Femur (tissue), 1 donor: ENCODE results near the gene RAD17.
"Not testable (repeated sequence)": the region's sequence is repeated elsewhere in the genome, so short reads cannot be mapped to it uniquely, and the experiment has no call there.

ENCODE experiments used
- DNase-seq: peaks from one replicate; pipeline ENCODE4 v3.0.0-alpha.2; 2017

Gene RAD17

GRCh38 chr5:69374911-69375446 is 5.4 kb downstream of the RAD17 start:
- DNase-seq: no peak

- DNase-seq: no peak
Measured at GRCh38 chr5:69378376-69378775, 8.8 kb downstream of the RAD17 start.

DNA sequence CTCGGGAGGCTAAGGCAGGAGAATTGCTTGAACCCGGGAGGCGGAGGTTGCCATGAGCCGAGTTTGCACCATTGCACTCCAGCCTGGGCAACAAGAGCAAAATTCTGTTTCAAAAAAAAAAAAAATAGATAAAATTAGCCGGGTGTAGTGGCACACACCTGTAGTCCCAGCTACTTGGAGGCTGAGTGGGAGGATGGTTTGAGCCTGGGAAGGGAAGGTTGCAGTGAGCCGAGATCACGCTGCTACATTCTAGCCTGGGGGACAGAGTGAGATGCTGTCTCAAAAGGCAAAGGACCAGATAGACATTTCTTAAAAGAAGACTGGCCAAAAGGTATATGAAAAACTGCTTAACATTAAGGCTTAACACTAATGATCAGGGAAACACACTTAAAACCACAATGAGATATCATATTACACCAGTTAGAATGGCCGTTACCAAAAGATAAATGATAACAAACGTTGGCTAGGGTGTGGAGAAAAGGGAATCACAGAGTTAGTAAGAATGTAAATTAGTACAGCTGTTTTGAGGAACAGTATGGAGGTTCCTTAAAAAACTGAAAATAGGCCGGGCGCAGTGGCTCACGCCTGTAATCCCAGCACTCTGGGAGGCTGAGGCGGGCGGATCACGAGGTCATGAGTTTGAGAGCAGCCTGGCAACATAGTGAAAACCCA is 35.2 kb downstream of the RAD17 start:
- DNase-seq: no peak

DNA sequence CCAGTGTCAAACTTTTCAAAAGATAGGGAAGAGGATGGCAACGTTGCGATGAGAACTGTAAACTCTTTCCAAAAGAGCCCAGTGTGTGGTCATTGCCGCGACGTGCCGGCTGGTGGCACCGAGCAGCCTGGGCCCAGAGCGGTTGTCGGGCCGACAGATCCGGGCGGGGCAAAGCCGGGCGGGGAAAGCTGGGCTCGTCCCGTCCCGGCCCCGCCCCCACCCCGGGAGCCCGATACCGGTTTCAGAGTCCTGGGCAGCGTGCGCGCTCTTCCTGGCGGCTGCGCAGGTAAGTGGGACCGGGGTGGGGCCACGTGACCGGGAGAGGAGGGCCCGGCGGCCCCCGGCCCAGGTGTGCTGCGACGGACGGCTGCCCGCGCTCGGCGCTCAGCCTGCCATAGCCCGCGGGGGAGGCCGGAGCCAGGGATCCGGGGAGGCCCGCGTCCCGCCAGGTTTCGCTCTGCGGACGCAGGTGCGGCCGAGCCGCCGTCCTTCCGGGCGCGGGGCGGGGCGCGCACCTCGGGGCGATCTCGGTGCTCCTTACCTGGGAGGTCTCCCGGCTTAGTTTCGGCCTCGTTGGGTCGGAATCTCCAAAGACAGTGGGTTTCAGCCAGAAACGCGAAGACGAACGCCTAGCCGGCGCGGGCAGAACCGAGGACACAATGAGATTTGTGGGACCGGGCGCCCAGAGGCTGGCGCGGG is 45.4 kb downstream of the RAD17 start, which contains the start of gene MARVELD2:
MARVELD2 (plus strand) TSS at position 232 of the 699 bp plus-strand sequence. CDS start 4,270 bp downstream, outside the sequence.
- DNase-seq: peak; percentile 36

DNA sequence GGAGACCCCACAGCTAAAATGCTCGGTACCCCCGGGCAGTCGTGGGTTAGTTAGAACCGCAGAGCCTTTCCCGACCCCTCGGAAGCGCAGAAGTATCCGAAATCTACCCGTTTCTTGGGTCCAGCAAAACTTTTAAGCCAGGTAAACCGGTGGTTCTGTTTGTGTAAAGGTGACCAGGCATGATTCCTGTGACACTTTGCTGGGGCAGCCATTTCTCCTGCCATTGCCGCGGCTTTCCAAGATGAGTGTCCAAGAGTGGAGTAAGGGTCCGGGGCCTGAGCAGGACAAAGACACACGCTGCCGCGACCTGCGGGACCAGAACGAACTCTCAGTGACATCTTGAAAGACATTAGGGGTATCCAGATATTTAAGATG is 46.0 kb downstream of the RAD17 start:
- DNase-seq: no peak

DNA sequence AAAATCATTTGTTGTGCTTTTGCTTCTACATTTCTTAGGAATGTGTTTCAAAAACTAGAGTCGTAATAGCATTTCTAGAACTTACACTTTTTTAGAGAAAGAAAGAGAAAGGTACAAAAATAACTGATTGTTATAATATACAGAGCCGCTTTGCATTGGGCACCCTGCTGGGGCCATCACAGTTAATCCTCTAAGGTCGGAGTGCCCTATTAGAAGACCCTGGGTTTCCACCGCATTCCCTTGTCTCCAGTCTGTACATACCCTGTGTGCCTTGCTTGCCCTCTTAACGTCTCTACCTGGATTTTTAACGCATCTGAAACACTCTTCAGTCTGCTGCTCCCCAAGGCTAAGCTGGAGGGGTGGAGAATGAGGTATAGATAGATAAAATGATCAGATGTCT is 46.6 kb downstream of the RAD17 start:
- no peak for DNase-seq

GRCh38 chr5:69416699-69417098 is 47.1 kb downstream of the RAD17 start:
- no peak for DNase-seq

DNA sequence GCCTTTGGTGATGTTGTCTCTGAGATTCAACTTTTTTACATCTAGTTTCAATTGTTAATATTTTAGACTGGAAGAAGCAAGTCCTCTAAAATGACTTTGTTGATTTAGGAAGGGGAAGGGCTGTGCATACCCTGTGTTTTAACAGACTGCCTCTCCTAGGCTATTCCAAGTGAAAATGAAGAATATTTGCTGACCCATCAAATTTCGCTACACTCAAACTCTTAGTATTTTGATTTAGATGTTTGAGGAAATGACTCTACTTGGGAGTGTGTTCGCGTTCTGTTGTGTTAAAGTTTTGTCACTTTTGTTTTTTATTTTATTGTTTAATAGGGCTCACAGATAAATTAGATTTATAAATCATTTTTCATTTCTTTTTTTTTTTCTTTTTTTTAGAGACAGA is 48.9 kb downstream of the RAD17 start:
- no peak for DNase-seq

DNA sequence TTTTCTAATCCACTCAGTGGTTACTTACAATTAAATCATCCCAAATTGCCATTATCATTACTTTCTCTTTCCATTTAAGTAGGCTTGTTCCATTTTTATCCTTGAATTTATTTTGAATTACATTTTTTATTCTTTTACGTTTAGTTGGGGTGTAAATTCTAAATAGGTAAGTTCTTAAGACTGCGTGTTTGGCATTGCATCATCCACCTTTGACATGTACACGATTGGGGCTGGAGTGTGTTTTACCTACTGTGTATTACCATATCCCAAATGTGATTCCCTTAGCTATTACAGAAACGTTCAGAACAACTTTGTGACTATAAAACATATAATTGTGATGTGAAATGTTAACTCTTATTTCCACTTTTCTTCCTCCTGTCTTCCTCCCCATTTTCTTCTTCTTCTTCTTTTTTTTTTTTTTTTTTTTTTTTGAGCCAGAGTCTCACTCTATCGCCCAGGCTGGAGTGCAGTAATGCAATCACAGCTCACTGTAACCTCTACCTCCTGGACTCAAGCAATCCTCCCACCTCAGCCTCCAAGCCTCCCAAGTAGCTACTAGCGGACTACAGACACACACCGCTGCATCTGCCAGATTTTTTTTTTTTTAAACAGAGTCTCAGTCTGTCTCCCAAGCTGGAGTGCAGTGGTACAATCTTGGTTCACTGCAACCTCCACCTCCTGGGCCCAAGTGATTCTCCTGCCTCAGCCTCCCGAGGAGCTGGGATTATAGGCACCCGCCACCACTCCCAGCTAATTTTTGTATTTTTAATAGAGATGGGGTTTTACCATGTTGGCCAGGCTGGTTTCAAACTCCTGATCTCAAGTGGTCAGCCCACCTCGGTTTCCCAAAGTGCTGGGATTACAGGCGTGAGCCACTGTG is 62.0 kb downstream of the RAD17 start:
- DNase-seq: no peak

DNA sequence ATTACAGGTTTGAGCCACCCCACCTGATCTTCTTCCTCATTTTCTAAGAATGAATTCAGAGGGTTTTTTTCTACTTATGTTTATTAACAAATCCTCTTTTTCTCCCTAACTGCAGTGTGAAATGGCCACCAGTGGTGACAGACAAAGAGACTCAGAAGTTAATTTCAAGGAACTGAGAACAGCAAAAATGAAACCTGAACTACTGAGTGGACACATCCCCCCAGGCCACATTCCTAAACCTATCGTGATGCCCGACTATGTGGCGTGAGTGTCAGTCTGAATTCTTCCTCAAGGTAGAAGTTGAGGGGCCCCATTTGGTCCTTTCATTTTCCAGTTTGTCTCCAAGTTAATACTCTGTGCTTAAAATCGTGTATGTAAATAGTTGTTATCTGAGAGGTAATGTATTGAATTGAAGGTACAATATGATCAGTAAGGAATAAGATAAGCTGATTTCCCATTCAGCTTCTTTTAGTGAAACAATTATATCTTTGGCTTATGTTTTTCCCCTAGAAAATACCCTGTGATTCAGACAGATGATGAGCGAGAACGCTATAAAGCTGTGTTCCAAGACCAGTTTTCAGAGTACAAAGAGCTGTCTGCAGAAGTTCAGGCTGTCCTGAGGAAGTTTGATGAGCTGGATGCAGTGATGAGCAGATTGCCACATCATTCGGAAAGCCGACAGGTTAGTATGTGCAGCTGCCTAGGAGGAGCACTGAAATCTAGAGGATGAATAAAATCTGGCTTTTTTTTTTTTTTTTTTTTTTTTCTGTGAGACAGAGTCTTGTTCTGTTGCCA is 63.0 kb downstream of the RAD17 start:
- DNase-seq: no peak

DNA sequence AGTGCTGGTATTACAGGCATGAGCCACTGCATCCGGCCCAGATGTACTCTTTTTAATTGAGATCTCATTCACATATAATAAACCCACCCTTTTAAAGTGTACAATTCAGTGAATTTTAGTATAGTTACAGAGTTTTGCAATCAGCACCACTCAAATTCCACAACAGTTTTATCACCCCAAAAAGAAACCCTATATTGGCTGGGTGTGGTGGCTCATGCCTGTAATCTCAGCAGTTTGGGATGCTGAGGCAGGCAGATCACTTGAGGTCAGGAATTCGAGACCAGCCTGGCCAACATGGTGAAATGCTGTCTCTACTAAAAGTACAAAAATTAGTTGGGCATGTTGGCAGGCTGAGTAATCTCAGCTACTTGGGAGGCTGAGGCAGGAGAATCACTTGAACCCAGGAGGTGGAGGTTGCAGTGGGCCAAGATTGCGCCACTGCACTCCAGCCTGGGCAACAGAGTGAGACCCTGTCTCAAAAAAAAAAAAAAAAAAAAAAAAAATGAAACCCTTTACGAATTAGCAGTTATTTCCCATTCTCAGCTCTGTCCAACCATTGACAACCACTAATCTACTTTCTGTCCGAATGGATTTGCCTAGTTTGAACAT is 65.8 kb downstream of the RAD17 start:
- not testable (repeated sequence) for DNase-seq

DNA sequence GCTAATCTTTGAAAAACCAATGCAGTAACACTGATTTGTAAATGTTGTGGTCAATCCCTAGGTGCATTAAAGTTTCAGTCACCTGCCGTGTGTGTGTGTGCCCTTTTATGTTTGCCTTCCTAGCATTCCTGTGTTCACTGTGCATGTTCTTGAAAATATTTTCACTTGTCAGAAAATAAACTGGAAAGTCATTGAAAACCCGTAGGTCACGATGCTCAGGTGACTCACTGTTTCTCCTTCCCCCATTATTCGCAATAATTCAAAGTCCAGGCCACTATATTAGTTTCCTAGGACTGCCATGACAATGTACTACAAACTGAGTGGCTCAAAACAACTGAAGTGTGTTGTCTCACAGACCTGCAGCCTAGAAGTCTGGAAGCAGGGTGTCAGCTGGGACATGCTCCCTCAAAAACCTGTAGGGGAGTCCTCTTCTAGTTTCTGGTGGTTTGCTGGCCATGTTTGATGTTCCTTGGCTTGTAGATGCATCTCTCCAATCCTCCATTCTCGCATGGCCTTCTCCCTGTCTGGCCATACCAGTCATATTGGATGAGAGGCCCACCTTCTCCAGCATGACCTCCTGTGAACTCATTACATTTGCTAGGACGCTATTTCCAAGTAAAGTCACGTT is 74.6 kb downstream of the RAD17 start:
- no peak for DNase-seq

- no peak for DNase-seq
Measured at GRCh38 chr5:69449511-69449910, 79.9 kb downstream of the RAD17 start.

DNA sequence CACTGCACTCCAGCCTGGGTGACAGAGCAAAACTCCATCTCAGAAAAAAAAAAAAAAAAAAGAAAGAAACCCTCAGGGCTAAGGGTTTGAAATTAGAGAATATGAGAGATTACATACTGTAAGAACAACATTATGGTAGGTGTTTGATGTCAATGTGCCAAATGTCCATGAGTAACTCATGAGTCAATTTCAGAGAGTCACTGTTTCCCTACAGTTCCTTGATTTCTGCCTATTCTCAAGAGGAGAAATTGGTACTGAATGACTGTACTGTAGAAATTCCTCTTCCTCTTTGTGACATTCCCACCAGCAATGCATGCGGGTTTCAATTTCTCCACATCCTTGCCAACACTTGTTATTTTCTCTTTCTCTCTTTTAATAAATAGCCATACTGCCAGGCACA is 80.5 kb downstream of the RAD17 start:
- no peak for DNase-seq

- not testable (repeated sequence) for DNase-seq
Measured at GRCh38 chr5:69450527-69450926, 80.9 kb downstream of the RAD17 start.

DNA sequence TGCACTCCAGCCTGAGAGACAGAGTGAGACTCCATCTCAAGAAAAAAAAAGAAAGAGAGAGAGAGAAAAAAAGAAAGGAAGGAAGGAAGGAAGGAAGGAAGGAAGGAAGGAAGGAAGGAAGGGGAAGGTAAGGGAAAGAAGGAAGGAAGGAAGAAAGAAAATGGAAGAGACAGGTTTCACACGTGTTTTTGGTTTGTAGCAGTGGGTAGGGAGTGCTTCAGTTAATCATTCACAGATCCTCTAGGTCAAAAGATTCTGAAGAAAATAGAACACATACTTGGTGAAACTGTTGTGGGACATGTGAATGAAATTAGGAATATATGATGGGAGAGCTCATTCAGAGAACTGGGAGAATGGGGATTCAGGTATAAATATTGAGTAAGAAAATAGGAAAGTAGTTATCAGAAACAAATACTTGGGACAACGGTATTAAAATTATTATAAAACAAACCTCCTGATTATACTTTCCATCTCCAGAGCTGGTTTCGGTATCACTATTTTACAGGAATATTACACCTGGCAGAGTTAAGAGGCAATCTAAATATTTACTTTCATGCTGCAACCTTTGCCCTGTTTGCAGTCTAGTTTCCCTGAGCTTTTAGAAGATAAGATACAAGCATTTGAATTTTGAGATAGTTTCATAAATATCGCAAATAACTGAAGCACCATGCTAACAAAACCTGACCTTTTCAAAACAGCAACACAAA is 82.5 kb downstream of the RAD17 start:
- no peak for DNase-seq

DNA sequence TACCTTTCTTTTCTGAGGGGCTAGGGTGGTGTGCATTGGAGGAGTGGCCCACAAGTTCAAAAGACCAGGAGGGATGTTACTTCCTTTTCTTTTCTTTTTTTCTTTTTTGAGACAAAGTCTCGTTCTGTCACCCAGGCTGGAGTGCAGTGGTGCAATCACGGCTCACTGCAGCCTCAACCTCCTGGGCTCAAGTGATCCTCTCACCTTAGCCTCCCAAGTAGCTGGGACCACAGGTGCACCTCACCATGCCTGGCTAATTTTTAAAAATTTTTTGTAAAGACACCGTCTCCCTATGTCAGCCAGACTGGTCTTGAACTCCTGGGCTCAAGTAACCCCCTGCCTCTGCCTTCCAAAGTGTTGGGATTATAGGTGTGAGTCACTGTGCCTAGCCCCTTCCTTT is 83.9 kb downstream of the RAD17 start:
- DNase-seq: not testable (repeated sequence)

DNA sequence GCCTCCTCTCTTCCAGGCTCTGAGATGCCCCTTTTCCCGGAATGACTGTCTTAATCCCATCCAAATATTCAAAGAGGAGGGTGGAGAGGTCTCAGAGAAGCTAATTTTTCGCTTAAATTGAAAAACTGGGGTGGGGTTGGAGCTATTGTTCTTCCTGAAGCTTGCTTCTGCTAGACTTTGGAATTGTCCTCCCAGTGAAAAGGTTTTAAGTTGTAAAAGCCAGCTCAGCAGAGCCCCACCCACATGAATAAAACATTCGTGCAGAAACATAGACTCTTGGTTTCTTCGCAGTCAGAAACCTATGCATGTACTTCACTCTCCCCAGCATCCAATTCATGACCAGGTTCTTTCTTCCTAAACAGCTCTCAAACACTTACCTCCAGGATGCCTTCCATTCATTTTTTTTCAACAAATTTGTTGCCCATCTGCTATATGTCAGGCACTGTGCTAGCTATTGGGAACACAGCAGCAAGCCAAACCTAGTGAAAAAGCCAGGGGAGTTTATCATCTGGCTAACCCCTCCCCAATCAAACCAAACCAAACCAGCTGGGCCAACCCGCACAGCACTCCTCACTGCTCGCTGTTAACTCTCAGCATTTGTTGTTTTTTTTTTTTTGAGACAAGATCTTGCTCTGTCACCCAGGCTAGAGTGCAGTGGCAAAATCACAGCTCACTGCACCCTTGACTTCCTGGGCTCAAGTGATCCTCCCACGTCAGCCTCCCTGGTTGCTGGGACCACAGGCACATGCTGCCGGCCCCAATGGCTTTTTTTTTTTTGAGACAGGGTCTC is 85.0 kb downstream of the RAD17 start:
- no peak for DNase-seq

DNA sequence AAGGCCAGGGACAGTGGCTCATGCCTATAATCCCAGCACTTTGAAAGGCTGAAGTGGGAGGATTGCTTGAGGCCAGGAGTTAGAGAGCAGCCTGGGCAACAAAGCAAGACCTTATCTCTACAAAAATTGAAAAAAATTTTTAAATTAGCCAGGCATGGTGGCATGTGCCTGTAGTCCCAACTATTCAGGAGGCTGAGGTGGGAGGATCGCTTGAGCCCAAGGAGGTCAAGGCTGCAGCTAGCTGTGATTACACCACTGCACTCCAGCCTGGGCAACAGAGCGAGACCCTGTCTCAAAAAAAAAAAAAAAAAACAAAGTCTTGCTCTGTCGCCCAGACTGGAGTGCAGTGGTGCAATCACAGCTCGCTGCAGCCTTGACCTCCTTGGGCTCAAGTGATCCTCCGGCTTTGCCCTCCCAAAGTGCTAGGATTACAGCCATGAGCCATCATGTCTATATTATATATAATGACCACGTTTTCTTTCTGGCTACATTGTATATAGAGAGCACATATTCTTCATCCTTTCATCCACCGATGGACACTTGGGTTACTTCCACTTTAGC is 85.9 kb downstream of the RAD17 start:
- DNase-seq: not testable (repeated sequence)

DNA sequence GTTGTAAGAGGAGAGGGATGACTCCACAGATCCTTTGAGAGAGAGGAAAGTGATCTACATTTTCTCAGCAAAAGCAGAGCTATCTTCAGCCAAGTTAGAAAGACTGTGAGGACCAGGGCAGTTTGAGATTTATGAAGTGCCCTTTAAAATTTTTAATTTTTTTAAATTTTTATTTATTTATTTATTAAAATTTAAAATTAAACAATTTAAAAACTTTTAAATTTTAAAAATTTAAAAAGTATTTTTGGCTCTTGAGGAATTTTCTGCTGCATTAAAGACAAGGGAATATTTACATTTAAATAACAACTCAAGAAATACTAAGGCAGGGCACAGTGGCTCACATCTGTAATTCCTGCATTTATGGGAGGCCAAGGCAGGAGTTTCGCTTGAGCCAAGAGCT is 92.6 kb downstream of the RAD17 start:
- no peak for DNase-seq
